Neutrophil (primary cell): ENCODE data around the gene FYN.

Experiments
- H3K27ac ChIP-seq: fragments of 200-600 bp; sonication (generic); 2 replicates; pipeline ENCODE4 v1.5.1; 2016; ENCODE audit warnings: mild to moderate bottlenecking, moderate library complexity
- H3K27me3 ChIP-seq: fragments of 200-600 bp; sonication (generic); 2 replicates; pipeline ENCODE4 v1.6.0; 2016; ENCODE audit warnings: mild to moderate bottlenecking
- H3K36me3 ChIP-seq: fragments of 200-600 bp; sonication (generic); 2 replicates; pipeline ENCODE4 v1.5.1; 2017
- H3K4me1 ChIP-seq, 2 experiments: fragments of 200-600 bp in 1 of 2; sonication (generic) in 1 of 2; 1 replicate in 1 of 2; 2 replicates in 1 of 2; pipeline versions ENCODE4 v1.5.1 to v1.6.1; 2013 to 2016; ENCODE audit warnings: low read depth in 1 of 2, low read length in 1 of 2, mild to moderate bottlenecking in 1 of 2, moderate library complexity in 1 of 2; ENCODE audit not compliant: control insufficient read depth in 1 of 2, insufficient read depth in 1 of 2
- H3K4me3 ChIP-seq, 2 experiments: fragments of 200-600 bp in 1 of 2; sonication (generic) in 1 of 2; 1 replicate in 1 of 2; 2 replicates in 1 of 2; pipeline ENCODE4 v1.5.1; 2013 to 2016; ENCODE audit warnings: low read depth in 1 of 2, low read length in 1 of 2, mild to moderate bottlenecking in 1 of 2, moderate library complexity in 1 of 2
- H3K9me3 ChIP-seq: fragments of 200-600 bp; sonication (generic); 2 replicates; pipeline ENCODE4 v1.5.1; 2016
- CTCF ChIP-seq: fragments of 200-600 bp; sonication (generic); IDR thresholded peaks from 2 replicates; pipeline ENCODE4 v1.5.1; 2016; ENCODE audit warnings: antibody characterized with exemption

FYN gene

GRCh38 chr6:111813237-111813636, 60.0 kb downstream of the FYN start:
- no peak for TF ChIP-seq CTCF
- H3K36me3 ChIP-seq: no peaks in the 10 kb centered on the region
- H3K4me3 ChIP-seq: no peak overlapping the region
- no peak overlapping the region for H3K27ac ChIP-seq
- H3K4me1 ChIP-seq: no peaks in the 10 kb centered on the region
- no peaks in the 10 kb centered on the region for H3K9me3 ChIP-seq
- no peaks in the 10 kb centered on the region for H3K27me3 ChIP-seq

GRCh38 chr6:111812060-111813038, 60.9 kb downstream of the FYN start:
- H3K36me3 ChIP-seq: no peaks in the 10 kb centered on the region
- H3K4me1 ChIP-seq: no peaks in the 10 kb centered on the region
- H3K9me3 ChIP-seq: no peaks in the 10 kb centered on the region
- no peak overlapping the region for H3K4me3 ChIP-seq
- no peaks in the 10 kb centered on the region for H3K27me3 ChIP-seq
- TF ChIP-seq CTCF: no peak
- H3K27ac ChIP-seq: no peak overlapping the region

- H3K27ac ChIP-seq: no peak overlapping the region
- TF ChIP-seq CTCF: no peak
Observed at GRCh38 chr6:111810294-111811131, 62.7 kb downstream of the FYN start.

GRCh38 chr6:111809766-111810165, 63.5 kb downstream of the FYN start:
- no peak for TF ChIP-seq CTCF
- Histone ChIP-seq H3K27ac (no peak overlapping the region), H3K27me3 (no peaks in the 10 kb centered on the region), H3K9me3 (no peaks in the 10 kb centered on the region), H3K4me1 (no peaks in the 10 kb centered on the region), H3K4me3 (no peak overlapping the region), H3K36me3 (no peaks in the 10 kb centered on the region)

More at GRCh38 chr6:111810294-111811131, 62.7 kb downstream of the FYN start:
- H3K4me3 ChIP-seq: no peak overlapping the region
- no peaks in the 10 kb centered on the region for H3K4me1 ChIP-seq
- H3K9me3 ChIP-seq: no peaks in the 10 kb centered on the region
- no peaks in the 10 kb centered on the region for H3K36me3 ChIP-seq
- H3K27me3 ChIP-seq: no peaks in the 10 kb centered on the region

GRCh38 chr6:111809264-111809663, 64.0 kb downstream of the FYN start:
- Histone ChIP-seq H3K4me1 (no peaks in the 10 kb centered on the region), H3K36me3 (no peaks in the 10 kb centered on the region), H3K4me3 (no peak overlapping the region), H3K27me3 (no peaks in the 10 kb centered on the region), H3K9me3 (no peaks in the 10 kb centered on the region), H3K27ac (no peak overlapping the region)
- TF ChIP-seq CTCF: no peak
